ENCODE data around the gene SMAP2.

The SMAP2 gene

DNA sequence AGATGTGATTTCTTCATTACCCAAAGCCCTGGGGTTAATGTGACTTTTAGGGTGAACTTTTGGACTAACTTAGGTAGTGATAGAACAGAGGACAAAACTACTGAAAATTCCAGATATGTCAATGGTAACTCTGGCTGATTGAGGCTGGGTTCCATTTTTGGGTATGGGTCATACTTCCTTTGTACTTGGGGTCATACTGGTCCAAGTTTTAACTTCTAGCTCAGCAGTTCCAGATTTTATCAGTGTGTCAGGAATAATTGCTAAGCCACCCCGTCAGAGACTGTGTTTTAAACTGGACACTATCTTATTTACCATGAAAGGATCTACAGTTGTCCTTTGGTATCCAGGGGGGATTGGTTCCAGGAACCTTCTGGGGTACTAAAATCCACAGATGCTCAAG, 4.0 kb downstream of the SMAP2 start:
- H3K27me3 ChIP-seq (ENCODE audit: control insufficient read depth, insufficient read depth, low read length): no peaks in the 10 kb centered on the region
- no peaks in the 10 kb centered on the region for H3K36me3 ChIP-seq (ENCODE audit: insufficient read depth, low read length)
- H3K4me3 ChIP-seq (ENCODE audit: low read length): no peak overlapping the region
- H3K4me2 ChIP-seq (ENCODE audit: low read length): no peak overlapping the region
- peaks cover 38% of the 10 kb centered on the region for H3K4me1 ChIP-seq (ENCODE audit: control insufficient read depth, insufficient read depth, low read length)
- no peaks in the 10 kb centered on the region for H3K9me3 ChIP-seq (replicated peaks; ENCODE audit: low read length)
- H3K9ac ChIP-seq (ENCODE audit: low read depth, low read length): no peak overlapping the region

GRCh38 chr1:40379785-40380452, 6.4 kb downstream of the SMAP2 start:
- Histone ChIP-seq H3K4me1 (ENCODE audit: control insufficient read depth, insufficient read depth, low read length) (peaks cover 53% of the 10 kb centered on the region), H3K9ac (ENCODE audit: low read depth, low read length) (no peak overlapping the region)

GRCh38 chr1:40380817-40381216, 7.3 kb downstream of the SMAP2 start:
- Histone ChIP-seq H3K4me2 (ENCODE audit: low read length) (no peak overlapping the region), H3K9me3 (replicated peaks; ENCODE audit: low read length) (no peaks in the 10 kb centered on the region), H3K36me3 (ENCODE audit: insufficient read depth, low read length) (no peaks in the 10 kb centered on the region), H3K9ac (ENCODE audit: low read depth, low read length) (no peak overlapping the region), H3K4me3 (ENCODE audit: low read length) (no peak overlapping the region), H3K4me1 (ENCODE audit: control insufficient read depth, insufficient read depth, low read length) (peaks cover 56% of the 10 kb centered on the region), H3K27me3 (ENCODE audit: control insufficient read depth, insufficient read depth, low read length) (no peaks in the 10 kb centered on the region)

More at GRCh38 chr1:40379785-40380452, 6.4 kb downstream of the SMAP2 start:
- Histone ChIP-seq H3K36me3 (ENCODE audit: insufficient read depth, low read length) (no peaks in the 10 kb centered on the region), H3K4me2 (ENCODE audit: low read length) (peak overlapping the region; percentile 27), H3K4me3 (ENCODE audit: low read length) (peak overlapping the region; percentile 4), H3K27me3 (ENCODE audit: control insufficient read depth, insufficient read depth, low read length) (no peaks in the 10 kb centered on the region), H3K9me3 (replicated peaks; ENCODE audit: low read length) (no peaks in the 10 kb centered on the region)

- Histone ChIP-seq H3K36me3 (ENCODE audit: insufficient read depth, low read length) (no peaks in the 10 kb centered on the region), H3K27me3 (ENCODE audit: control insufficient read depth, insufficient read depth, low read length) (no peaks in the 10 kb centered on the region), H3K4me2 (ENCODE audit: low read length) (no peak overlapping the region), H3K9ac (ENCODE audit: low read depth, low read length) (no peak overlapping the region), H3K4me1 (ENCODE audit: control insufficient read depth, insufficient read depth, low read length) (peaks cover 57% of the 10 kb centered on the region), H3K9me3 (replicated peaks; ENCODE audit: low read length) (no peaks in the 10 kb centered on the region), H3K4me3 (ENCODE audit: low read length) (no peak overlapping the region)
Observed at GRCh38 chr1:40381268-40382107, 8.0 kb downstream of the SMAP2 start.

DNA sequence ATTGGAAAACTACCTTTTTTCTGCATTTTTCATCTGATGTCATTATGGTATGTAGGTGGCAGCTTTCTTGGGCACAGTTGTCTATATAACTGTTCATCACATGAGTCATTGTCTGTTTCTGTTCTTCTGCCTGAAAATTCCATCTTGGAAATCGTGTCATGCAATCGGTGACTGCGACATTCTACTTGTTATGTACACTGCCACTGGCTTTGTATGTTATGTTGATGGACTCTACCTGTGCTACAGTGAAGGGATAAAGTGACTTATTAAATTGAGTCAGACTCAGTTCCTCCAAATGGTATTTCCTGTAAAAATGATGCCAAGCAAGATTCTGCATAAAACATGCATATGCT, 8.6 kb downstream of the SMAP2 start:
- no peak overlapping the region for H3K9ac ChIP-seq (ENCODE audit: low read depth, low read length)
- H3K36me3 ChIP-seq (ENCODE audit: insufficient read depth, low read length): no peaks in the 10 kb centered on the region
- H3K4me1 ChIP-seq (ENCODE audit: control insufficient read depth, insufficient read depth, low read length): peaks cover 57% of the 10 kb centered on the region
- no peak overlapping the region for H3K4me3 ChIP-seq (ENCODE audit: low read length)
- H3K27me3 ChIP-seq (ENCODE audit: control insufficient read depth, insufficient read depth, low read length): no peaks in the 10 kb centered on the region
- no peak overlapping the region for H3K4me2 ChIP-seq (ENCODE audit: low read length)
- no peaks in the 10 kb centered on the region for H3K9me3 ChIP-seq (replicated peaks; ENCODE audit: low read length)

DNA sequence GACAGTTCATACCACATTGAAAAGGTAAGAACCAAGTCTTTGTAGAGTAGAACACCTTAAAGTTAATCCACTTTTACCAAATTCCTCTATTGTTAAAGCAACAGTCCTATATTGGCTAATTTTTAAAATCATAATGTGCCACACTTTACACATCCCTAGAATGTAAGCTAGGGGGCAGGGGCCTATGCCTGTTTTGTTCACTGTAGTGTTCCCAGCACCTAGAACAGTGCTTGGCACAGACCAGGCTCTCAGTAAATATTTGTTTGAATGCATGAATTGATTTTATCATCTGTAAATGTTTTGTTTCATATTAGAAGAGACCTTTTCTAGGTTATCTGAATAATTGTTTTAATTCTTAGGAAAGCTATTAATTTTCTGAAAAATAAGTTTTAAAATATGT, 9.1 kb downstream of the SMAP2 start:
- H3K4me1 ChIP-seq (ENCODE audit: control insufficient read depth, insufficient read depth, low read length): peaks cover 57% of the 10 kb centered on the region
- H3K36me3 ChIP-seq (ENCODE audit: insufficient read depth, low read length): no peaks in the 10 kb centered on the region
- H3K9me3 ChIP-seq (replicated peaks; ENCODE audit: low read length): no peaks in the 10 kb centered on the region
- no peak overlapping the region for H3K9ac ChIP-seq (ENCODE audit: low read depth, low read length)
- no peak overlapping the region for H3K4me2 ChIP-seq (ENCODE audit: low read length)
- H3K27me3 ChIP-seq (ENCODE audit: control insufficient read depth, insufficient read depth, low read length): no peaks in the 10 kb centered on the region
- H3K4me3 ChIP-seq (ENCODE audit: low read length): no peak overlapping the region

DNA sequence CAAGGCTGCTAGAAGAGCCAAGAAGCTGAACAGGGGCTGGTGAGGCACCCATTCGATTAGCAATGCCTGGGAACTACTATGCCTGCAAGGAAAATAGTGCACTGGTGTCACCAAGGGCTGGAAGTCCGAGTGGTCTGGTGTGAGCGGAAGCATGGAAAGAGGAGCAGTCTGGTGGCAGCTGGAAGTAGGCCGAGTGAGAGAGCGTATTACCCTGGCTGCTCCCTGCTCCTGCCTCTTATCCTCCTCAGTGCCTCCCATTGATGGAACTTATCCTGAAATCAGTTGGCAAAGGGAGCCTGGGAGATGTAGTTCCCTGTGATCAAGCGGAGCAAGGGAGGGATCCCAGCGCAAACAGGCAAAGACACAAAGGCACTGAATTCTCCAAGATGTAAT, 9.6 kb downstream of the SMAP2 start:
- H3K36me3 ChIP-seq (ENCODE audit: insufficient read depth, low read length): no peaks in the 10 kb centered on the region
- H3K4me1 ChIP-seq (ENCODE audit: control insufficient read depth, insufficient read depth, low read length): peaks cover 57% of the 10 kb centered on the region
- no peaks in the 10 kb centered on the region for H3K27me3 ChIP-seq (ENCODE audit: control insufficient read depth, insufficient read depth, low read length)
- no peaks in the 10 kb centered on the region for H3K9me3 ChIP-seq (replicated peaks; ENCODE audit: low read length)
- H3K4me2 ChIP-seq (ENCODE audit: low read length): peak overlapping the region; percentile 26
- no peak overlapping the region for H3K9ac ChIP-seq (ENCODE audit: low read depth, low read length)
- no peak overlapping the region for H3K4me3 ChIP-seq (ENCODE audit: low read length)

DNA sequence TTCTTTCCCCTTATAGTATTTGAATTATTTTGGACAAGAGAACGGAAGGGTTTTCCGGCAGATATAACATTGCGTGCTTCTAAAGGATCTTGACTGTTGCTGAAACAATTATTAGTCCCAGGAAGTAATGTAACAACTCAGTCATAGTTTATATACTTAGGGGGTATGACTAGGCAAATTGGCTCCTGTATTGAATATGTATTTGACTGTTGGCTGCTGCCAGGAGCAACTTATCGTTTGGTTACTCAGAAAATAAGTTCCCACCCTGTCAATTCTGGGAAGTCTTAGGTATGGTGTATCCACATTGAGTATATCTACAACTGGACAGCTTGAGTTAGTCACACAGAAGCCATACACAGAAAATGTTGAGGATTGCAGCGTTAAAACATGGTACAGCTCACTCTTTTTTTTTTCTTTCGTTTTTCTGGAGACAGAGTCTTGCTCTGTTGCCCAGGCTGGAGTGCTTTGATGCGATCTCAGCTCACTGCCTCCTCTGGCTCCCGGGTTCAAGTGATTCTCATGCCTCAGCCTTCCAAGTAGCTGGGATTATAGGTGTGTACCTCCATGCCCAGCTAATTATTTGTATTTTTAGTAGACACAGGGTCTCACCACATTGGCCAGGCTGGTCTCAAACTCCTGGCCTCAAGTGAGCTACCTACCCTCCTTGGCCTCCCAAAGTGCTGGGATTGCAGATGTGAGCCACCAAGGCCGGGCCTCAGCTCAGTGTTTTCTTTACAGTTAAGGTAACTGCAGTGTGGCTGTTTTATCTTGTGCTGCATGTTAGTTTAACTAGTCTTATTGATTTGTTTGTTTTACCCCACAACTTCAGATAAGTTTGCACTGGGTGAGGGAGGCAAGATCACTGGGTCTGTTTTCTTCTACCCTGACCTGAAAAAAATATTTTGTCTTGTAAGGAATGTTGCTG, 10.2 kb downstream of the SMAP2 start:
- no peaks in the 10 kb centered on the region for H3K9me3 ChIP-seq (replicated peaks; ENCODE audit: low read length)
- no peak overlapping the region for H3K4me3 ChIP-seq (ENCODE audit: low read length)
- H3K36me3 ChIP-seq (ENCODE audit: insufficient read depth, low read length): no peaks in the 10 kb centered on the region
- no peaks in the 10 kb centered on the region for H3K27me3 ChIP-seq (ENCODE audit: control insufficient read depth, insufficient read depth, low read length)
- H3K4me2 ChIP-seq (ENCODE audit: low read length): peak overlapping the region; percentile 26
- H3K9ac ChIP-seq (ENCODE audit: low read depth, low read length): peak overlapping the region; percentile 29
- peaks cover 57% of the 10 kb centered on the region for H3K4me1 ChIP-seq (ENCODE audit: control insufficient read depth, insufficient read depth, low read length)

- H3K27me3 ChIP-seq (ENCODE audit: control insufficient read depth, insufficient read depth, low read length): no peaks in the 10 kb centered on the region
- H3K4me1 ChIP-seq (ENCODE audit: control insufficient read depth, insufficient read depth, low read length): peaks cover 59% of the 10 kb centered on the region
Observed at GRCh38 chr1:40384413-40384762, 10.9 kb downstream of the SMAP2 start.

DNA sequence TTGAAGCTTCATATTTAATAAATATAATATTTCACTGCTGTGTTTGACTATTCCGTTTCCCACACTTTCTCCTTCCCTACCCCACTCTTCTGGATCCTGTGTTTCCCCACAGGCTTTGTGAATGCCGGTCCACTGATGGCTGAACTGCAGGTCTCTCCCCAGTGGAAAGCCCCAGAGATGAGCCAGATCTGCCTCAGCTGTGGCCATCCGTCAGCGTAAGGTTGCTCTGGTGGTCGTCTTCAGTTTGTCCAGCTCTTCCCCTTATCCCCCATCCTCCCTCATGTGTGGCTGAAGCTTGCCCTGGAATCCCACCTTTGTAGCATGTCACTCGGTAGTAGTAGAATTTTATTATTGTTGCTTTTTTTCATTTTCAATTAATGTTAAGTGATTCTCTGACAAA, 11.4 kb downstream of the SMAP2 start:
- Histone ChIP-seq H3K27me3 (ENCODE audit: control insufficient read depth, insufficient read depth, low read length) (no peaks in the 10 kb centered on the region), H3K4me3 (ENCODE audit: low read length) (no peak overlapping the region), H3K9me3 (replicated peaks; ENCODE audit: low read length) (no peaks in the 10 kb centered on the region), H3K4me2 (ENCODE audit: low read length) (no peak overlapping the region), H3K4me1 (ENCODE audit: control insufficient read depth, insufficient read depth, low read length) (peaks cover 56% of the 10 kb centered on the region), H3K36me3 (ENCODE audit: insufficient read depth, low read length) (no peaks in the 10 kb centered on the region), H3K9ac (ENCODE audit: low read depth, low read length) (no peak overlapping the region)

More at GRCh38 chr1:40384413-40384762, 10.9 kb downstream of the SMAP2 start:
- Histone ChIP-seq H3K9me3 (replicated peaks; ENCODE audit: low read length) (no peaks in the 10 kb centered on the region), H3K4me2 (ENCODE audit: low read length) (peak overlapping the region; percentile 26), H3K36me3 (ENCODE audit: insufficient read depth, low read length) (no peaks in the 10 kb centered on the region), H3K9ac (ENCODE audit: low read depth, low read length) (no peak overlapping the region), H3K4me3 (ENCODE audit: low read length) (no peak overlapping the region)
